GM18499 (cell line): ENCODE data around the gene DNAL1.
"Not testable (repeated sequence)": the region's sequence is repeated elsewhere in the genome, so short reads cannot be mapped to it uniquely, and the experiment has no call there.

ENCODE experiments used
- ATAC-seq: cut with Tn5 transposase; IDR thresholded peaks from one replicate; pipeline ENCODE4 v1.9.1; 2021; ENCODE audit warnings: moderate number of reproducible peaks; ENCODE audit not compliant: insufficient read depth, unreplicated experiment

Gene DNAL1

GRCh38 chr14:73637830-73638229 lies 7.0 kb upstream of the DNAL1 start:
- ATAC-seq: no peak

GRCh38 chr14:73640796-73641365 lies 3.9 kb upstream of the DNAL1 start:
- ATAC-seq: no peak

- ATAC-seq: no peak
Measured at GRCh38 chr14:73645248-73645610, 443 bp downstream of the DNAL1 start.

GRCh38 chr14:73651005-73651404 lies 6.2 kb downstream of the DNAL1 start:
- no peak for ATAC-seq

GRCh38 chr14:73655851-73656250 lies 11.1 kb downstream of the DNAL1 start:
- ATAC-seq: no peak

GRCh38 chr14:73659202-73659601 lies 14.4 kb downstream of the DNAL1 start:
- ATAC-seq: not testable (repeated sequence)

- no peak for ATAC-seq
Measured at GRCh38 chr14:73660511-73660910, 15.7 kb downstream of the DNAL1 start.

- no peak for ATAC-seq
Measured at GRCh38 chr14:73661872-73662271, 17.1 kb downstream of the DNAL1 start.

GRCh38 chr14:73662487-73662943 lies 17.7 kb downstream of the DNAL1 start:
- ATAC-seq: no peak

- ATAC-seq: no peak
Measured at GRCh38 chr14:73663548-73664212, 18.9 kb downstream of the DNAL1 start.

- no peak for ATAC-seq
Measured at GRCh38 chr14:73665130-73665529, 20.3 kb downstream of the DNAL1 start.

GRCh38 chr14:73666583-73666982 lies 21.8 kb downstream of the DNAL1 start:
- no peak for ATAC-seq

- ATAC-seq: no peak
Measured at GRCh38 chr14:73667854-73668253, 23.1 kb downstream of the DNAL1 start.

- ATAC-seq: no peak
Measured at GRCh38 chr14:73674986-73675385, 30.2 kb downstream of the DNAL1 start.

GRCh38 chr14:73678698-73679097 lies 33.9 kb downstream of the DNAL1 start:
- no peak for ATAC-seq

- no peak for ATAC-seq
Measured at GRCh38 chr14:73680821-73681220, 36.0 kb downstream of the DNAL1 start.

GRCh38 chr14:73684627-73685026 lies 39.8 kb downstream of the DNAL1 start:
- no peak for ATAC-seq

GRCh38 chr14:73685328-73685727 lies 40.5 kb downstream of the DNAL1 start:
- ATAC-seq: no peak

- no peak for ATAC-seq
Measured at GRCh38 chr14:73686901-73687300, 42.1 kb downstream of the DNAL1 start.

GRCh38 chr14:73694083-73694482 lies 49.3 kb downstream of the DNAL1 start:
- ATAC-seq: no peak

GRCh38 chr14:73695082-73695481 lies 50.3 kb downstream of the DNAL1 start:
- ATAC-seq: no peak

GRCh38 chr14:73695997-73696396 lies 51.2 kb downstream of the DNAL1 start:
- peak; percentile 37 for ATAC-seq
